ENCODE data around the gene CRTAC1. TPM values are rescaled to one million over a fixed set of nuclear protein-coding genes. Genes with fewer than 3 reads are reported as not detected.

Gene CRTAC1
- total and polyA plus RNA-seq, 2 experiments from 2014 or later = 0.47 to 1.2 TPM

- TF ChIP-seq REST (IDR thresholded peaks at IDR 0.05; ENCODE audit: unreplicated experiment) (no peak), ZNF114 (CRISPR knock-in tag; IDR thresholded peaks at IDR 0.05) (no peak), CTCF (conservative IDR thresholded peaks at IDR 0.05; ENCODE audit: low read depth in 2 of 2) (no peak), NANOG (IDR thresholded peaks at IDR 0.05; ENCODE audit: borderline replicate concordance) (no peak), JUNB (IDR thresholded peaks at IDR 0.05; ENCODE audit: unreplicated experiment) (no peak), CREB1 (CRISPR knock-in tag; IDR thresholded peaks at IDR 0.05; ENCODE audit: low read depth) (no peak)
These were observed 129.0 kb downstream of the CRTAC1 start (continued) for GRCh38 chr10:97901381-97901780.

- Mint-ChIP-seq H3K4me1 (no peaks in the 10 kb centered on the region), H3K36me3 (ENCODE audit: low read depth) (no peaks in the 10 kb centered on the region), H3K27ac (no peak overlapping the region), H3K27me3 (ENCODE audit: insufficient read depth, low read depth, poor library complexity) (peaks cover 4% of the 10 kb centered on the region), H3K4me3 (no peak overlapping the region), H3K9me3 (no peaks in the 10 kb centered on the region; the same call in 2 of the 3 replicates)
- H2AFZ ChIP-seq = no peak overlapping the region
- no peak overlapping the region for H3K4me3 ChIP-seq
- H3F3A ChIP-seq (replicated peaks; ENCODE audit: low read depth) = no peaks in the 10 kb centered on the region
- ATAC-seq (no peak), DNase-seq (ENCODE audit: low spot score) (no peak)
- no peak overlapping the region for H3K4me2 ChIP-seq
- no peaks in the 10 kb centered on the region for H3K79me2 ChIP-seq (replicated peaks; ENCODE audit: insufficient read depth)
- H4K20me1 ChIP-seq (replicated peaks; ENCODE audit: insufficient read depth) = no peaks in the 10 kb centered on the region
- no peaks in the 10 kb centered on the region for H3K9me2 ChIP-seq (ENCODE audit: insufficient read depth)
- H3K27ac ChIP-seq (ENCODE audit: low read depth) = no peak overlapping the region
- H3K4me1 ChIP-seq (ENCODE audit: insufficient read depth) = no peaks in the 10 kb centered on the region
- H3K27me3 ChIP-seq (ENCODE audit: insufficient read depth) = no peaks in the 10 kb centered on the region
- H3K36me3 ChIP-seq (ENCODE audit: insufficient read depth) = no peaks in the 10 kb centered on the region
- no peak for TF ChIP-seq EZH2phosphoT487 (IDR thresholded peaks at IDR 0.05; ENCODE audit: unreplicated experiment)
- TF ChIP-seq ZNF331 (CRISPR knock-in tag; IDR thresholded peaks at IDR 0.05; ENCODE audit: low read depth) = no peak
- no peak for TF ChIP-seq ZNF462 (CRISPR knock-in tag; IDR thresholded peaks at IDR 0.05)
- TF ChIP-seq ETS1 (IDR thresholded peaks at IDR 0.05) = no peak
- TF ChIP-seq JUNB (IDR thresholded peaks at IDR 0.05; ENCODE audit: unreplicated experiment) = no peak
- no peak for TF ChIP-seq CTCF (conservative IDR thresholded peaks at IDR 0.05; ENCODE audit: low read depth in 2 of 2)
These were observed 132.0 kb downstream of the CRTAC1 start for GRCh38 chr10:97898429-97898828.

Measured in GM23338 (cell line).